ENCODE measurements around the gene PALB2. TPM values are rescaled to one million over a fixed set of nuclear protein-coding genes. Genes with fewer than 3 reads are reported as not detected.

Gene PALB2
- total RNA-seq, 4 donors from 2014 or later, result 6.9 to 13.3 (median 8.6) TPM

DNA sequence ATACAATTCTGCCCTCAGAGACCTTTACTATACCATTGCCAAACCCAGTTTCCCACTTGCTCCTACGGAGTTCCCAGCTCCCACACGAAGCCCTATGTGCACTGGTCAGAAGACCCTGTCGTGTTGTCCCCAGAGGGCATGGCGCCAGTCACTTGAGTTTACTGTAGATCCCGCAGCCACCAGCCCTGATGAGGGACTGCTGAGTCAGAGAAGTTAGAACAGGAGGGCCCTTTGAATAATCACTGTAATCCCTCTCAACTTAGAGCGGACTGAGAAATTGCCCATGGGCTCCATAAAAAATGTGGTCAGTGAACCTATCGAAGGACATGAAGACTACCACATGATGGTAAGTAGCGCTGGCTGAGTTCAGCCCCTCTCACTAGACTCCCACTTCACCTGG, 74.4 kb downstream of the PALB2 start:
- DNase-seq (ENCODE audit: extremely low spot score), result no peak
- intact Hi-C loops (cut with DNase I), result no loop called here
- 95% methylated on average over 8 of the region's 8 CpGs for WGBS
- Histone ChIP-seq H3K36me3 (peaks cover 77 to 100% (median 99%) of the 10 kb centered on the region in 4 donors), H3K27me3 (no peaks in the 10 kb centered on the region), H3K4me3 (no peak overlapping the region), H3K9me3 (no peaks in the 10 kb centered on the region), H3K4me1 (peaks cover 0 to 12% (median 5%) of the 10 kb centered on the region in 4 donors), H3K27ac (replicated peaks in 1 of 4) (no peak overlapping the region)
- TF ChIP-seq, protein P1, sequence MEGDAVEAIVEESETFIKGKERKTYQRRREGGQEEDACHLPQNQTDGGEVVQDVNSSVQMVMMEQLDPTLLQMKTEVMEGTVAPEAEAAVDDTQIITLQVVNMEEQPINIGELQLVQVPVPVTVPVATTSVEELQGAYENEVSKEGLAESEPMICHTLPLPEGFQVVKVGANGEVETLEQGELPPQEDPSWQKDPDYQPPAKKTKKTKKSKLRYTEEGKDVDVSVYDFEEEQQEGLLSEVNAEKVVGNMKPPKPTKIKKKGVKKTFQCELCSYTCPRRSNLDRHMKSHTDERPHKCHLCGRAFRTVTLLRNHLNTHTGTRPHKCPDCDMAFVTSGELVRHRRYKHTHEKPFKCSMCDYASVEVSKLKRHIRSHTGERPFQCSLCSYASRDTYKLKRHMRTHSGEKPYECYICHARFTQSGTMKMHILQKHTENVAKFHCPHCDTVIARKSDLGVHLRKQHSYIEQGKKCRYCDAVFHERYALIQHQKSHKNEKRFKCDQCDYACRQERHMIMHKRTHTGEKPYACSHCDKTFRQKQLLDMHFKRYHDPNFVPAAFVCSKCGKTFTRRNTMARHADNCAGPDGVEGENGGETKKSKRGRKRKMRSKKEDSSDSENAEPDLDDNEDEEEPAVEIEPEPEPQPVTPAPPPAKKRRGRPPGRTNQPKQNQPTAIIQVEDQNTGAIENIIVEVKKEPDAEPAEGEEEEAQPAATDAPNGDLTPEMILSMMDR (IDR thresholded peaks at IDR 0.05), result no peak
- no peak for TF ChIP-seq POLR2AphosphoS5 (IDR thresholded peaks at IDR 0.05)
- no peak for TF ChIP-seq EP300 (IDR thresholded peaks at IDR 0.05)
- TF ChIP-seq POLR2A (IDR thresholded peaks at IDR 0.05; ENCODE audit: low read depth), result no peak

DNA sequence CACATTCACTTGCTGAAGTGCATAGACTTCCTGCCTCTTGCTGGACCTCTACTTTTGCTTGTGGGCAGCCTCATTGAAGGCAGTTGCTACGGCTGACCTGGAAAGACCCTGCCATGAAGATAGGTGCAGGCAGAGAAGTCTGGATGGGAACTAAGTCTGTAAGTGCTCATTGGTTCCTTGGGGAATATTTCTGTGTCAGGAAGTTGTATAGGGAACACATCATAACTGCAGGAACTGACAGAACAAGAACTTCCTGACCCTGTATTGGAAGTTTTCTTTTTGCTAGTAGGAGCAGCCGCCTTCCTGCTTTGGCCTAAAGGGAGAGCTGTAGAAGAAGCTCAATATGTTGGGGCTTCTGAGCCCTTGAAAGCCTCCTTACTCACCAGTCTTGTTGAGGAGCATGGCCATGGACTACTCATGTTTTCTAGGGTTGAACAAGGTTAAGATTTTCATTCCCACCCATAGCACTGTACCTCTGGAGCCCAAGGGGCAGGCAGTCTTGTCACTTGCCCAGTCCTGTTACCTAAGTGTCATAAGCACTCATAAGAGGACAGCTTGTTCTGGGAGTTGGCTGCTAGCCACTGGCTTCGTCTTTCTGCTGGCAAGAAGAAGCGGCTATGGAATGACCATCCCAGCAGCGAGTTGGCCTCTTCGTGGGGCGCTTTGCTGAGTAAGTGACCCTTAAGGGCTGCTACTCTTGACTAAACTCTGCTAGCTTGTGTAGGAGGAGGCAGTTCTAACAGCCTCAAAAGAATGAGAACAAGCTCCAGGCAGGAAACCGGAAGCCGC, 76.3 kb downstream of the PALB2 start:
- TF ChIP-seq EP300 (IDR thresholded peaks at IDR 0.05) (no peak), POLR2A (IDR thresholded peaks at IDR 0.05; ENCODE audit: low read depth) (no peak), POLR2AphosphoS5 (IDR thresholded peaks at IDR 0.05) (no peak)
- TF ChIP-seq, protein P1 (IDR thresholded peaks at IDR 0.05), result no peak
- no peak overlapping the region for H3K4me3 ChIP-seq
- no peak overlapping the region for H3K27ac ChIP-seq (replicated peaks in 1 of 4)
- WGBS, result 94% methylated on average over 9 of the region's 9 CpGs
- no peaks in the 10 kb centered on the region for H3K9me3 ChIP-seq
- peaks cover 16 to 24% (median 18%) of the 10 kb centered on the region in 4 donors for H3K4me1 ChIP-seq
- H3K27me3 ChIP-seq, result no peaks in the 10 kb centered on the region
- DNase-seq (ENCODE audit: extremely low spot score), result no peak
- intact Hi-C loops (cut with DNase I), result no loop called here
- H3K36me3 ChIP-seq, result peaks cover 71 to 100% (median 99%) of the 10 kb centered on the region in 4 donors

DNA sequence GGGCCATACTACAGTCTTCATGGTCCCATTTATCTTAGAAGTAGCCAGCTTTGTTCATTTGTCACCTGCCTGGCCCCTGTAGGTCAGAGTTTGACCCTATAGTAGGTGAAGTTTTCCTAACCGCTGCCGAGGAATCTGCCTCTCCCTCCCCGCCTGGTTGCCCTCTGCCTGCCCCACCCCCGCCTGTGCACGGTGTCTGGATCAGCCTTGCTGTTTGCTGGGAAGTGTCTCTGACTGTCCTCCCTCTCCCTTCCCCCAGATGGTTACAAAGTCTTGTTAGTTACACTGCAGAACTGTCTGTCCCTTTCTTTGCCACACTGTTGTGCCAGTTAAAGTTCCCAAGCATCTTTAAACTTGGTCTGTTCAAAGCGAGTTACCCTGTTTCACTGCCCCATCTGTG, 77.9 kb downstream of the PALB2 start:
- intact Hi-C loops (cut with DNase I), result no loop called here
- no peak overlapping the region for H3K27ac ChIP-seq (replicated peaks in 1 of 4)
- H3K4me1 ChIP-seq, result peaks cover 30 to 40% (median 33%) of the 10 kb centered on the region in 4 donors
- no peak overlapping the region for H3K4me3 ChIP-seq
- H3K9me3 ChIP-seq, result no peaks in the 10 kb centered on the region
- H3K27me3 ChIP-seq, result no peaks in the 10 kb centered on the region
- peaks cover 56 to 92% (median 90%) of the 10 kb centered on the region in 4 donors for H3K36me3 ChIP-seq
- DNase-seq (ENCODE audit: extremely low spot score), result no peak
- WGBS, result 79% methylated on average over 6 of the region's 6 CpGs
- TF ChIP-seq EP300 (IDR thresholded peaks at IDR 0.05) (no peak), POLR2A (IDR thresholded peaks at IDR 0.05; ENCODE audit: low read depth) (no peak), POLR2AphosphoS5 (IDR thresholded peaks at IDR 0.05) (no peak)
- TF ChIP-seq, protein P1 (IDR thresholded peaks at IDR 0.05), result no peak

DNA sequence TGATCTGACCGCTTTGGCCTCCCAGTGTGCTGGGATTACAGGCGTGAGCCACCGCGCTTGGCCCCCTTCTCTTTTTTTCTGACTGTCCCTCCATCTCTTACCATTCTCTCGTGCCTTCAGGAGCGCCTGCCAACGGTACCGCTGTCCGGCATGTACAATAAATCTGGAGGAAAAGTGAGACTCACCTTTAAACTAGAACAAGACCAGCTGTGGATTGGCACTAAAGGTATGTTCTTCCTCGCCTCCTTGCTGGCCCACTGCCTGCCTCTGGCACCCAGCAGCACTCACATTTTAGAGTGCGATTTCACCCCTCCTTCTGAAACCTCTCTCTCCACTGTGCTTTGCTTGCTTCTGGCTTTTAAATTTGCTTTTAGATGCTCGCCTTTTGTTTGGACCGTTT, 78.6 kb downstream of the PALB2 start:
- peaks cover 50 to 85% (median 83%) of the 10 kb centered on the region in 4 donors for H3K36me3 ChIP-seq
- TF ChIP-seq EP300 (IDR thresholded peaks at IDR 0.05) (no peak), POLR2AphosphoS5 (IDR thresholded peaks at IDR 0.05) (no peak), POLR2A (IDR thresholded peaks at IDR 0.05; ENCODE audit: low read depth) (no peak)
- TF ChIP-seq, protein P1 (IDR thresholded peaks at IDR 0.05), result no peak
- H3K9me3 ChIP-seq, result no peaks in the 10 kb centered on the region
- intact Hi-C loops (cut with DNase I), result no loop called here
- peaks cover 30 to 41% (median 35%) of the 10 kb centered on the region in 4 donors for H3K4me1 ChIP-seq
- whole genome bisulfite sequencing, result 91% methylated on average over 13 of the region's 13 CpGs
- no peak overlapping the region for H3K4me3 ChIP-seq
- no peak for DNase-seq (ENCODE audit: extremely low spot score)
- no peak overlapping the region for H3K27ac ChIP-seq (replicated peaks in 1 of 4)
- H3K27me3 ChIP-seq, result no peaks in the 10 kb centered on the region
